Kidney (tissue), 14 donors: ENCODE results near the gene MYADM. TPM values are rescaled to one million over a fixed set of nuclear protein-coding genes. Genes with fewer than 3 reads are reported as not detected.

Experiments used
- DNase-seq, 5 donors: peaks; one replicate each; pipeline ENCODE4 v3.0.0-alpha.2; 2013 to 2020
- FAIRE-seq: peaks from 2 replicates; lab custom pipeline; 2012; peaks lifted over from hg19 to GRCh38; lab: Jason Lieb, UNC
- H3K27ac ChIP-seq, 2 donors: one replicate each; pipeline ENCODE4 v1.7.0; 2013; ENCODE audit warnings: low read depth in 2 of 2, low read length in 2 of 2, inconsistent platforms in 1 of 2
- H3K27me3 ChIP-seq: one replicate; pipeline ENCODE4 v1.7.1; 2013; ENCODE audit warnings: low read length, inconsistent platforms; ENCODE audit not compliant: control insufficient read depth, insufficient read depth
- H3K36me3 ChIP-seq, 3 donors: one replicate each; pipeline versions ENCODE4 v1.7.0 to v1.7.1; 2013; ENCODE audit warnings: low read length in 3 of 3, control low read depth in 1 of 3, inconsistent platforms in 1 of 3; ENCODE audit not compliant: insufficient read depth in 3 of 3, control insufficient read depth in 2 of 3
- H3K4me1 ChIP-seq, 3 donors: one replicate each; pipeline versions ENCODE4 v1.7.0 to v1.7.1; 2013; ENCODE audit warnings: low read length in 3 of 3, inconsistent platforms in 1 of 3, low read depth in 1 of 3; ENCODE audit not compliant: control insufficient read depth in 2 of 3, insufficient read depth in 2 of 3
- H3K4me3 ChIP-seq, 3 donors: one replicate each; pipeline versions ENCODE4 v1.7.0 to v1.8.1; 2013; ENCODE audit warnings: low read length in 3 of 3, control low read depth in 1 of 3, inconsistent platforms in 1 of 3
- H3K9ac ChIP-seq, 3 donors: one replicate each; pipeline versions ENCODE4 v1.7.0 to v1.7.1; 2013; ENCODE audit warnings: low read length in 3 of 3, control low read depth in 1 of 3, inconsistent platforms in 1 of 3
- H3K9me3 ChIP-seq, 3 donors: one replicate each; pipeline versions ENCODE4 v1.7.0 to v1.7.1; 2013; ENCODE audit warnings: low read length in 3 of 3, control low read depth in 1 of 3, inconsistent platforms in 1 of 3; ENCODE audit not compliant: control insufficient read depth in 2 of 3, insufficient read depth in 1 of 3
- intact Hi-C: fragments of 100-400 bp; cut with DNase I; formaldehyde crosslinking; loops from one replicate; pipeline ENCODE4 v1.11.1; 2022
- polyA plus RNA-seq: library from polyadenylated mRNA; stranded (reverse); fragments of 350-450 nt; fragmentation: Illumina TruSeq; extraction: RNeasy Lipid Tissue Mini Kit (QIAGEN cat#74804); gene quantifications from one replicate; pipeline ENCODE4 v1.2.3, GENCODE V29; 2014; ENCODE audit warnings: low read depth, low replicate concordance; ENCODE audit not compliant: insufficient read depth
- total RNA-seq: library from RNA; stranded (reverse); fragmentation: NEBNext Ultra II Directional; extraction: Animal tissue kit (Norgen Biotek cat#: 25700); gene quantifications from one replicate; pipeline ENCODE4 v1.2.1, GENCODE V29; 2021
- TF ChIP-seq, protein P1 (sequence below): IDR thresholded peaks from 3 replicates; pipeline ENCODE4 v1.5.1; 2012; ENCODE audit warnings: mild to moderate bottlenecking, moderate library complexity, borderline replicate concordance; ENCODE audit not compliant: insufficient read depth; ENCODE audit errors: extremely low read depth
- donor health status: control.
- donor health status: control.
- donor health status: control.
- donor health status: control.
- donor health status: control.
- donor health status: DM: yes; HTN: yes; CAD: no.
- donor health status: Normal renal cell carcinoma (clear cell type).

The MYADM gene
- total and polyA plus RNA-seq, 2 donors from 2014 or later = 13.1 to 90.3 TPM

DNA sequence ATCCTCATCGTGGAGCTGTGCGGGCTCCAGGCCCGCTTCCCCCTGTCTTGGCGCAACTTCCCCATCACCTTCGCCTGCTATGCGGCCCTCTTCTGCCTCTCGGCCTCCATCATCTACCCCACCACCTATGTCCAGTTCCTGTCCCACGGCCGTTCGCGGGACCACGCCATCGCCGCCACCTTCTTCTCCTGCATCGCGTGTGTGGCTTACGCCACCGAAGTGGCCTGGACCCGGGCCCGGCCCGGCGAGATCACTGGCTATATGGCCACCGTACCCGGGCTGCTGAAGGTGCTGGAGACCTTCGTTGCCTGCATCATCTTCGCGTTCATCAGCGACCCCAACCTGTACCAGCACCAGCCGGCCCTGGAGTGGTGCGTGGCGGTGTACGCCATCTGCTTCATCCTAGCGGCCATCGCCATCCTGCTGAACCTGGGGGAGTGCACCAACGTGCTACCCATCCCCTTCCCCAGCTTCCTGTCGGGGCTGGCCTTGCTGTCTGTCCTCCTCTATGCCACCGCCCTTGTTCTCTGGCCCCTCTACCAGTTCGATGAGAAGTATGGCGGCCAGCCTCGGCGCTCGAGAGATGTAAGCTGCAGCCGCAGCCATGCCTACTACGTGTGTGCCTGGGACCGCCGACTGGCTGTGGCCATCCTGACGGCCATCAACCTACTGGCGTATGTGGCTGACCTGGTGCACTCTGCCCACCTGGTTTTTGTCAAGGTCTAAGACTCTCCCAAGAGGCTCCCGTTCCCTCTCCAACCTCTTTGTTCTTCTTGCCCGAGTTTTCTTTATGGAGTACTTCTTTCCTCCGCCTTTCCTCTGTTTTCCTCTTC is 6.3 kb downstream of the MYADM start:
- Histone ChIP-seq H3K36me3 (peaks cover 0 to 3% (median 0%) of the 10 kb centered on the region in 3 donors), H3K4me3 (no peak overlapping the region), H3K9me3 (peaks cover 0 to 2% (median 0%) of the 10 kb centered on the region in 3 donors), H3K4me1 (peaks cover 0 to 3% (median 2%) of the 10 kb centered on the region in 3 donors), H3K27ac (no peak overlapping the region), H3K9ac (no peak overlapping the region), H3K27me3 (no peaks in the 10 kb centered on the region)
- intact Hi-C loops = no loop called here
- TF ChIP-seq, protein P1, sequence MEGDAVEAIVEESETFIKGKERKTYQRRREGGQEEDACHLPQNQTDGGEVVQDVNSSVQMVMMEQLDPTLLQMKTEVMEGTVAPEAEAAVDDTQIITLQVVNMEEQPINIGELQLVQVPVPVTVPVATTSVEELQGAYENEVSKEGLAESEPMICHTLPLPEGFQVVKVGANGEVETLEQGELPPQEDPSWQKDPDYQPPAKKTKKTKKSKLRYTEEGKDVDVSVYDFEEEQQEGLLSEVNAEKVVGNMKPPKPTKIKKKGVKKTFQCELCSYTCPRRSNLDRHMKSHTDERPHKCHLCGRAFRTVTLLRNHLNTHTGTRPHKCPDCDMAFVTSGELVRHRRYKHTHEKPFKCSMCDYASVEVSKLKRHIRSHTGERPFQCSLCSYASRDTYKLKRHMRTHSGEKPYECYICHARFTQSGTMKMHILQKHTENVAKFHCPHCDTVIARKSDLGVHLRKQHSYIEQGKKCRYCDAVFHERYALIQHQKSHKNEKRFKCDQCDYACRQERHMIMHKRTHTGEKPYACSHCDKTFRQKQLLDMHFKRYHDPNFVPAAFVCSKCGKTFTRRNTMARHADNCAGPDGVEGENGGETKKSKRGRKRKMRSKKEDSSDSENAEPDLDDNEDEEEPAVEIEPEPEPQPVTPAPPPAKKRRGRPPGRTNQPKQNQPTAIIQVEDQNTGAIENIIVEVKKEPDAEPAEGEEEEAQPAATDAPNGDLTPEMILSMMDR = no peak
- FAIRE-seq = no peak
- DNase-seq = no peak

DNA sequence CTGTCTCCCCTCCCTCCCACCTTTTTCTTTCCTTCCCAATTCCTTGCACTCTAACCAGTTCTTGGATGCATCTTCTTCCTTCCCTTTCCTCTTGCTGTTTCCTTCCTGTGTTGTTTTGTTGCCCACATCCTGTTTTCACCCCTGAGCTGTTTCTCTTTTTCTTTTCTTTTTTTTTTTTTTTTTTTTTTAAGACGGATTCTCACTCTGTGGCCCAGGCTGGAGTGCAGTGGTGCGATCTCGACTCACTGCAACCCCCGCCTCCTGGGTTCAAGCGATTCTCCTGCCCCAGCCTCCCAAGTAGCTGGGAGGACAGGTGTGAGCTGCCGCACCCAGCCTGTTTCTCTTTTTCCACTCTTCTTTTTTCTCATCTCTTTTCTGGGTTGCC is 6.9 kb downstream of the MYADM start:
- H3K4me3 ChIP-seq = no peak overlapping the region
- H3K27ac ChIP-seq = no peak overlapping the region
- no peaks in the 10 kb centered on the region for H3K27me3 ChIP-seq
- intact Hi-C loops = no loop called here
- FAIRE-seq (no peak), DNase-seq (no peak)
- peaks cover 0 to 2% (median 0%) of the 10 kb centered on the region in 3 donors for H3K9me3 ChIP-seq
- peaks cover 0 to 3% (median 3%) of the 10 kb centered on the region in 3 donors for H3K4me1 ChIP-seq
- TF ChIP-seq, protein P1 = no peak
- no peak overlapping the region for H3K9ac ChIP-seq
- H3K36me3 ChIP-seq = peaks cover 0 to 3% (median 0%) of the 10 kb centered on the region in 3 donors

GRCh38 chr19:53875602-53876325 is 8.1 kb downstream of the MYADM start:
- H3K9ac ChIP-seq = no peak overlapping the region
- FAIRE-seq (no peak), DNase-seq (no peak)
- H3K36me3 ChIP-seq = peaks cover 0 to 3% (median 0%) of the 10 kb centered on the region in 3 donors
- intact Hi-C loops = no loop called here
- TF ChIP-seq, protein P1 = no peak
- H3K4me3 ChIP-seq = no peak overlapping the region
- no peak overlapping the region for H3K27ac ChIP-seq
- H3K27me3 ChIP-seq = peaks cover 8% of the 10 kb centered on the region
- H3K4me1 ChIP-seq = peaks cover 0 to 3% (median 3%) of the 10 kb centered on the region in 3 donors
- H3K9me3 ChIP-seq = peaks cover 0 to 2% (median 0%) of the 10 kb centered on the region in 3 donors
